ENCODE measurements around the gene ZNF512.

DNA sequence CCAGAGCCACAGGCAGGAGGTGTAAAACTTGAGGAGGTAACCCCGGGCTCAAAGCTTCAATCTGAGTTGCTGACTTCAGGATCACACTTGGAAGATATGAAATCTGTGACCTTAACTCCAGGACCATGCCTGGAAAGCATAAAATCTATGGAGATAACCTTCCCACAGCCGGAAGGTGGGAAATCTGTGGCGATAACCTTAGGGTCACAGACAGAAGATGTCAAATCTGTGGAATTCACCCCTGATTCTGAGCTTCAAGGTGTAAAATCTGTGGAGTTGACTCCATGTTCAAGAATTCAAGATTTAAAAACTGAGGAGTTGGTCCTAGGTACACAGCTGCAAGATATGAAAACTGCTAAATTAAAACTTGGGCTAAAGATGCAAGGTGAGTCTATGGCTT is 11.6 kb upstream of the ZNF512 start:
- TF ChIP-seq KAT7 (CRISPR knock-in tag; IDR thresholded peaks at IDR 0.05; ENCODE audit: borderline replicate concordance): no peak
- no peak for TF ChIP-seq ZNF138 (CRISPR knock-in tag; conservative IDR thresholded peaks at IDR 0.05)
- TF ChIP-seq, protein P1, sequence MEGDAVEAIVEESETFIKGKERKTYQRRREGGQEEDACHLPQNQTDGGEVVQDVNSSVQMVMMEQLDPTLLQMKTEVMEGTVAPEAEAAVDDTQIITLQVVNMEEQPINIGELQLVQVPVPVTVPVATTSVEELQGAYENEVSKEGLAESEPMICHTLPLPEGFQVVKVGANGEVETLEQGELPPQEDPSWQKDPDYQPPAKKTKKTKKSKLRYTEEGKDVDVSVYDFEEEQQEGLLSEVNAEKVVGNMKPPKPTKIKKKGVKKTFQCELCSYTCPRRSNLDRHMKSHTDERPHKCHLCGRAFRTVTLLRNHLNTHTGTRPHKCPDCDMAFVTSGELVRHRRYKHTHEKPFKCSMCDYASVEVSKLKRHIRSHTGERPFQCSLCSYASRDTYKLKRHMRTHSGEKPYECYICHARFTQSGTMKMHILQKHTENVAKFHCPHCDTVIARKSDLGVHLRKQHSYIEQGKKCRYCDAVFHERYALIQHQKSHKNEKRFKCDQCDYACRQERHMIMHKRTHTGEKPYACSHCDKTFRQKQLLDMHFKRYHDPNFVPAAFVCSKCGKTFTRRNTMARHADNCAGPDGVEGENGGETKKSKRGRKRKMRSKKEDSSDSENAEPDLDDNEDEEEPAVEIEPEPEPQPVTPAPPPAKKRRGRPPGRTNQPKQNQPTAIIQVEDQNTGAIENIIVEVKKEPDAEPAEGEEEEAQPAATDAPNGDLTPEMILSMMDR (IDR thresholded peaks at IDR 0.05): no peak
- TF ChIP-seq FOXJ3 (CRISPR knock-in tag; IDR thresholded peaks at IDR 0.05; ENCODE audit: borderline replicate concordance): no peak
- TF ChIP-seq, protein P2, sequence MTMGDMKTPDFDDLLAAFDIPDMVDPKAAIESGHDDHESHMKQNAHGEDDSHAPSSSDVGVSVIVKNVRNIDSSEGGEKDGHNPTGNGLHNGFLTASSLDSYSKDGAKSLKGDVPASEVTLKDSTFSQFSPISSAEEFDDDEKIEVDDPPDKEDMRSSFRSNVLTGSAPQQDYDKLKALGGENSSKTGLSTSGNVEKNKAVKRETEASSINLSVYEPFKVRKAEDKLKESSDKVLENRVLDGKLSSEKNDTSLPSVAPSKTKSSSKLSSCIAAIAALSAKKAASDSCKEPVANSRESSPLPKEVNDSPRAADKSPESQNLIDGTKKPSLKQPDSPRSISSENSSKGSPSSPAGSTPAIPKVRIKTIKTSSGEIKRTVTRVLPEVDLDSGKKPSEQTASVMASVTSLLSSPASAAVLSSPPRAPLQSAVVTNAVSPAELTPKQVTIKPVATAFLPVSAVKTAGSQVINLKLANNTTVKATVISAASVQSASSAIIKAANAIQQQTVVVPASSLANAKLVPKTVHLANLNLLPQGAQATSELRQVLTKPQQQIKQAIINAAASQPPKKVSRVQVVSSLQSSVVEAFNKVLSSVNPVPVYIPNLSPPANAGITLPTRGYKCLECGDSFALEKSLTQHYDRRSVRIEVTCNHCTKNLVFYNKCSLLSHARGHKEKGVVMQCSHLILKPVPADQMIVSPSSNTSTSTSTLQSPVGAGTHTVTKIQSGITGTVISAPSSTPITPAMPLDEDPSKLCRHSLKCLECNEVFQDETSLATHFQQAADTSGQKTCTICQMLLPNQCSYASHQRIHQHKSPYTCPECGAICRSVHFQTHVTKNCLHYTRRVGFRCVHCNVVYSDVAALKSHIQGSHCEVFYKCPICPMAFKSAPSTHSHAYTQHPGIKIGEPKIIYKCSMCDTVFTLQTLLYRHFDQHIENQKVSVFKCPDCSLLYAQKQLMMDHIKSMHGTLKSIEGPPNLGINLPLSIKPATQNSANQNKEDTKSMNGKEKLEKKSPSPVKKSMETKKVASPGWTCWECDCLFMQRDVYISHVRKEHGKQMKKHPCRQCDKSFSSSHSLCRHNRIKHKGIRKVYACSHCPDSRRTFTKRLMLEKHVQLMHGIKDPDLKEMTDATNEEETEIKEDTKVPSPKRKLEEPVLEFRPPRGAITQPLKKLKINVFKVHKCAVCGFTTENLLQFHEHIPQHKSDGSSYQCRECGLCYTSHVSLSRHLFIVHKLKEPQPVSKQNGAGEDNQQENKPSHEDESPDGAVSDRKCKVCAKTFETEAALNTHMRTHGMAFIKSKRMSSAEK (CRISPR knock-in tag; IDR thresholded peaks at IDR 0.05; ENCODE audit: borderline replicate concordance): no peak
- no peak for TF ChIP-seq TP53 (CRISPR knock-in tag; IDR thresholded peaks at IDR 0.05)
- no peak for TF ChIP-seq GABPB1 (CRISPR knock-in tag; IDR thresholded peaks at IDR 0.05)
- no peak for TF ChIP-seq JUN (CRISPR knock-in tag; IDR thresholded peaks at IDR 0.05)
- TF ChIP-seq, protein P3, sequence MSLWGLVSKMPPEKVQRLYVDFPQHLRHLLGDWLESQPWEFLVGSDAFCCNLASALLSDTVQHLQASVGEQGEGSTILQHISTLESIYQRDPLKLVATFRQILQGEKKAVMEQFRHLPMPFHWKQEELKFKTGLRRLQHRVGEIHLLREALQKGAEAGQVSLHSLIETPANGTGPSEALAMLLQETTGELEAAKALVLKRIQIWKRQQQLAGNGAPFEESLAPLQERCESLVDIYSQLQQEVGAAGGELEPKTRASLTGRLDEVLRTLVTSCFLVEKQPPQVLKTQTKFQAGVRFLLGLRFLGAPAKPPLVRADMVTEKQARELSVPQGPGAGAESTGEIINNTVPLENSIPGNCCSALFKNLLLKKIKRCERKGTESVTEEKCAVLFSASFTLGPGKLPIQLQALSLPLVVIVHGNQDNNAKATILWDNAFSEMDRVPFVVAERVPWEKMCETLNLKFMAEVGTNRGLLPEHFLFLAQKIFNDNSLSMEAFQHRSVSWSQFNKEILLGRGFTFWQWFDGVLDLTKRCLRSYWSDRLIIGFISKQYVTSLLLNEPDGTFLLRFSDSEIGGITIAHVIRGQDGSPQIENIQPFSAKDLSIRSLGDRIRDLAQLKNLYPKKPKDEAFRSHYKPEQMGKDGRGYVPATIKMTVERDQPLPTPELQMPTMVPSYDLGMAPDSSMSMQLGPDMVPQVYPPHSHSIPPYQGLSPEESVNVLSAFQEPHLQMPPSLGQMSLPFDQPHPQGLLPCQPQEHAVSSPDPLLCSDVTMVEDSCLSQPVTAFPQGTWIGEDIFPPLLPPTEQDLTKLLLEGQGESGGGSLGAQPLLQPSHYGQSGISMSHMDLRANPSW (CRISPR knock-in tag; conservative IDR thresholded peaks at IDR 0.05; ENCODE audit: low read depth): no peak
- TF ChIP-seq, protein P4, sequence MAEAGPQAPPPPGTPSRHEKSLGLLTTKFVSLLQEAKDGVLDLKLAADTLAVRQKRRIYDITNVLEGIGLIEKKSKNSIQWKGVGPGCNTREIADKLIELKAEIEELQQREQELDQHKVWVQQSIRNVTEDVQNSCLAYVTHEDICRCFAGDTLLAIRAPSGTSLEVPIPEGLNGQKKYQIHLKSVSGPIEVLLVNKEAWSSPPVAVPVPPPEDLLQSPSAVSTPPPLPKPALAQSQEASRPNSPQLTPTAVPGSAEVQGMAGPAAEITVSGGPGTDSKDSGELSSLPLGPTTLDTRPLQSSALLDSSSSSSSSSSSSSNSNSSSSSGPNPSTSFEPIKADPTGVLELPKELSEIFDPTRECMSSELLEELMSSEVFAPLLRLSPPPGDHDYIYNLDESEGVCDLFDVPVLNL (CRISPR knock-in tag; IDR thresholded peaks at IDR 0.05; ENCODE audit: borderline replicate concordance, low read depth): no peak
- TF ChIP-seq ZBTB43 (CRISPR knock-in tag; IDR thresholded peaks at IDR 0.05): no peak
- no peak for TF ChIP-seq RELA (CRISPR knock-in tag; IDR thresholded peaks at IDR 0.05; ENCODE audit: borderline replicate concordance)
- TF ChIP-seq, protein P5, sequence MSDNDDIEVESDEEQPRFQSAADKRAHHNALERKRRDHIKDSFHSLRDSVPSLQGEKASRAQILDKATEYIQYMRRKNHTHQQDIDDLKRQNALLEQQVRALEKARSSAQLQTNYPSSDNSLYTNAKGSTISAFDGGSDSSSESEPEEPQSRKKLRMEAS (CRISPR knock-in tag; IDR thresholded peaks at IDR 0.05): no peak

Measured in WTC11 (cell line).